CD4-positive, alpha-beta memory T cell (primary cell): ENCODE measurements around the gene SH3TC2. TPM values are rescaled to one million over a fixed set of nuclear protein-coding genes. Genes with fewer than 3 reads are reported as not detected.
"Not testable (repeated sequence)": the region's sequence is repeated elsewhere in the genome, so short reads cannot be mapped to it uniquely, and the experiment has no call there.

Experiments
- CTCF ChIA-PET: fragments of 350-600 bp; sonication (Branson Sonifier 250); formaldehyde crosslinking; loops from one replicate; lab custom pipeline; 2021; ENCODE audit warnings: inconsistent platforms; ENCODE audit not compliant: partially characterized antibody; lab: Charles Lee
- POLR2A ChIA-PET: fragments of 350-600 bp; sonication (Branson Sonifier 250); formaldehyde crosslinking; loops from one replicate; lab custom pipeline; 2021; ENCODE audit not compliant: partially characterized antibody; lab: Charles Lee
- DNase-seq, 5 donors: peaks; one replicate each; pipeline versions ENCODE4 v3.0.0 to v3.0.0-alpha.2; 2020 to 2022; ENCODE audit warnings: mixed read lengths in 1 of 5
- H3K27ac ChIP-seq: one replicate; pipeline ENCODE4 v1.7.0; 2013; ENCODE audit warnings: low read depth, low read length
- H3K27me3 ChIP-seq: 2 replicates; pipeline ENCODE4 v1.7.0; 2013; ENCODE audit warnings: mild to moderate bottlenecking, low read length, moderate library complexity; ENCODE audit not compliant: insufficient read depth
- H3K36me3 ChIP-seq: 2 replicates; pipeline ENCODE4 v1.7.0; 2013; ENCODE audit warnings: mild to moderate bottlenecking, low read length, moderate library complexity; ENCODE audit not compliant: insufficient read depth
- H3K4me1 ChIP-seq: 2 replicates; pipeline ENCODE4 v1.7.0; 2013; ENCODE audit warnings: mild to moderate bottlenecking, low read length, moderate library complexity; ENCODE audit not compliant: insufficient read depth
- H3K4me3 ChIP-seq, 2 donors: one replicate each; pipeline ENCODE4 v1.7.0; 2013; ENCODE audit warnings: low read length in 2 of 2, mild to moderate bottlenecking in 1 of 2
- H3K9me3 ChIP-seq, 2 donors: one replicate each; pipeline ENCODE4 v1.7.0; 2013; ENCODE audit warnings: low read length in 2 of 2, control low read depth in 1 of 2; ENCODE audit not compliant: control insufficient read depth in 1 of 2
- H3K27ac Mint-ChIP-seq, 7 donors: one replicate each; pipeline ENCODE4 v1.8.0; 2020 to 2021; ENCODE audit warnings: mixed read lengths in 7 of 7, mild to moderate bottlenecking in 6 of 7, inconsistent platforms in 3 of 7, moderate library complexity in 3 of 7
- H3K27me3 Mint-ChIP-seq, 2 donors: one replicate each; pipeline ENCODE4 v1.8.0; 2020 to 2021; ENCODE audit warnings: mixed read lengths in 2 of 2
- H3K36me3 Mint-ChIP-seq, 2 donors: one replicate each; pipeline ENCODE4 v1.8.0; 2020 to 2021; ENCODE audit warnings: mixed read lengths in 2 of 2, inconsistent platforms in 1 of 2, mild to moderate bottlenecking in 1 of 2
- H3K4me1 Mint-ChIP-seq, 4 donors: one replicate each; pipeline ENCODE4 v1.8.0; 2020 to 2021; ENCODE audit warnings: mixed read lengths in 4 of 4, mild to moderate bottlenecking in 1 of 4
- H3K4me3 Mint-ChIP-seq, 8 donors: one replicate each; pipeline ENCODE4 v1.8.0; 2020 to 2021; ENCODE audit warnings: mixed read lengths in 8 of 8, mild to moderate bottlenecking in 7 of 8, moderate library complexity in 6 of 8, inconsistent platforms in 3 of 8
- H3K9me3 Mint-ChIP-seq, 8 donors: one replicate each; pipeline ENCODE4 v1.8.0; 2020 to 2021; ENCODE audit warnings: mixed read lengths in 8 of 8, mild to moderate bottlenecking in 5 of 8, inconsistent platforms in 3 of 8, moderate library complexity in 1 of 8
- intact Hi-C: fragments of 100-400 bp; cut with micrococcal nuclease; formaldehyde crosslinking; loops from one replicate; pipeline ENCODE4 v1.15.1; 2023
- polyA plus RNA-seq, 2 donors: library from polyadenylated mRNA; unstranded; fragments of 300-500 nt; fragmentation: Illumina TruSeq; gene quantifications; one replicate each; pipeline ENCODE4 v1.2.3, GENCODE V29; 2021
- total RNA-seq, 2 experiments: library from RNA; stranded (reverse); gene quantifications; one replicate each; pipeline ENCODE4 v1.2.3, GENCODE V29; 2021

The SH3TC2 gene
- total and polyA plus RNA-seq, 4 experiments from 2014 or later = not detected

DNA sequence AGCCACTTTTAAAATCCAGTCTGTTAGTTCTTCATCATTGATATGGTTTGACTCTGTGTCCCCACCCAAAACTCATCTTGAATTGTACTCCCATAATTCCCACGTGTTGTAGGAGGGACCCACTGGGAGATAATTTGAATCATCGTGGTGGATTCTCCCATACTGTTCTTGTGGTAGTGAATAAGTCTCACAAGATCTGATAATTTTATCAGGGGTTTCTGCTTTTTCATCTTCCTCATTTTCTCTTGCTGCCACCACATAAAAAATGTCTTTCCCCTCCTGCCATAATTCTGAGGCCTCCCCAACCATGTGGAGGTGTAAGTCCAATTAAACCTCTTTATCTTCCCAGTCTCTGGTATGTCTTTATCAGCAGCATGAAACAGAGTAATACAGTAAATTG, 26.9 kb upstream of the SH3TC2 start:
- Histone ChIP-seq H3K27ac (no peak overlapping the region), H3K4me1 (no peaks in the 10 kb centered on the region), H3K9me3 (no peaks in the 10 kb centered on the region), H3K27me3 (no peaks in the 10 kb centered on the region), H3K4me3 (no peak overlapping the region), H3K36me3 (no peaks in the 10 kb centered on the region)
- intact Hi-C loops = no loop called here
- H3K4me3 Mint-ChIP-seq = no peak overlapping the region
- no peak for DNase-seq
- ChIA-PET CTCF (no interaction called here), POLR2A (no interaction called here)
- H3K27ac Mint-ChIP-seq = no peak overlapping the region
- H3K36me3 Mint-ChIP-seq = peaks cover 0 to 5% of the 10 kb centered on the region in 2 donors
- no peaks in the 10 kb centered on the region for H3K4me1 Mint-ChIP-seq
- peaks cover 0 to 19% (median 8%) of the 10 kb centered on the region in 8 donors for H3K9me3 Mint-ChIP-seq
- H3K27me3 Mint-ChIP-seq = peaks cover 7 to 11% of the 10 kb centered on the region in 2 donors

DNA sequence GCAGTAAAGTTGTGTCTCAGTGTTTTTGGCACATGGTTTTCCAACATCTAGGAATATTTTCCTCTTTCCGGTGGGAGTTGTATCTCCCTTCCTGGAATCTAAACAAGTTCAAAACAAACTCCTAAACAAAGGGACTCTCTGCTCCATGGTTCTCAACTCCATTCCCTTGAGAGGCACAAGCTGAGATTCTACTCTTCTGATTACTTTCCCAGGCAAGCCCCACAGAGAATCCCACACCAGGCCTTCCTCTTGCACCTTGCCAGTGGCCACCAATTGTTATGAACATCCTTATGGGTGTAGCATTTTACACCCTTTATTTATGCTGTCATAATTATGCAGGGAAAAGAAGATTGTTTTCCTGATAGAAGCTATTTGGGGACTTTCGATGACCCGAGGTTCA, 25.8 kb upstream of the SH3TC2 start:
- intact Hi-C loops = no loop called here
- H3K36me3 Mint-ChIP-seq = no peaks in the 10 kb centered on the region
- no peak overlapping the region for H3K27ac ChIP-seq
- no peaks in the 10 kb centered on the region for H3K4me1 Mint-ChIP-seq
- H3K4me1 ChIP-seq = no peaks in the 10 kb centered on the region
- no peak overlapping the region for H3K27ac Mint-ChIP-seq
- CTCF ChIA-PET = no interaction called here
- no peak overlapping the region for H3K4me3 ChIP-seq
- no peak for DNase-seq
- H3K9me3 ChIP-seq = no peaks in the 10 kb centered on the region
- H3K9me3 Mint-ChIP-seq = peaks cover 0 to 12% (median 3%) of the 10 kb centered on the region in 8 donors
- no peak overlapping the region for H3K4me3 Mint-ChIP-seq
- H3K27me3 ChIP-seq = no peaks in the 10 kb centered on the region
- no peaks in the 10 kb centered on the region for H3K36me3 ChIP-seq
- H3K27me3 Mint-ChIP-seq = peaks cover 5% of the 10 kb centered on the region in 2 donors
- POLR2A ChIA-PET = no interaction called here

DNA sequence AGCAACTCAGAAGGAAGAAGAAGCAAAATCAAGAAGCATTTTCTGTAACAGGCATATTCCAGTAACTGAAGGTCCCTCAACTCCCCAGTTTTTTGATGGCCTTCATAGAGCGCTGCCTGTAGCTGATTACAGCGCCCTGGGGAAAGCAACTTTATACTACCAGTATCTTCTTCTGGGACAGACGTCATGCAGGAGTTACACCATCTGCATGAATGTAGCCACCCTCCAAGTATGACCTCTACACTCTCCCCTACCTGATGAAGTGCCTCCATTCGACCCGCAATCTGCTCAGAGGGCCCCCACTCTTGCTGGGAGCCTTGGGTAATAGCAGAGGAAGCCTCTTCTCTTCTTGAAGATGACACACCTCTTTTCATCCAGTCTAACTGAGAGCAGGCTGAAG, 21.0 kb upstream of the SH3TC2 start:
- ChIA-PET CTCF (no interaction called here), POLR2A (no interaction called here)
- Mint-ChIP-seq H3K9me3 (peaks cover 0 to 2% (median 0%) of the 10 kb centered on the region in 8 donors), H3K27ac (no peak overlapping the region), H3K27me3 (peaks cover 1 to 3% of the 10 kb centered on the region in 2 donors), H3K4me1 (peaks cover 18 to 29% (median 25%) of the 10 kb centered on the region in 4 donors), H3K4me3 (no peak overlapping the region), H3K36me3 (no peaks in the 10 kb centered on the region)
- Histone ChIP-seq H3K9me3 (no peaks in the 10 kb centered on the region), H3K4me1 (peaks cover 7% of the 10 kb centered on the region), H3K36me3 (no peaks in the 10 kb centered on the region), H3K4me3 (no peak overlapping the region), H3K27ac (no peak overlapping the region), H3K27me3 (no peaks in the 10 kb centered on the region)
- DNase-seq = no peak
- intact Hi-C loops = no loop called here

DNA sequence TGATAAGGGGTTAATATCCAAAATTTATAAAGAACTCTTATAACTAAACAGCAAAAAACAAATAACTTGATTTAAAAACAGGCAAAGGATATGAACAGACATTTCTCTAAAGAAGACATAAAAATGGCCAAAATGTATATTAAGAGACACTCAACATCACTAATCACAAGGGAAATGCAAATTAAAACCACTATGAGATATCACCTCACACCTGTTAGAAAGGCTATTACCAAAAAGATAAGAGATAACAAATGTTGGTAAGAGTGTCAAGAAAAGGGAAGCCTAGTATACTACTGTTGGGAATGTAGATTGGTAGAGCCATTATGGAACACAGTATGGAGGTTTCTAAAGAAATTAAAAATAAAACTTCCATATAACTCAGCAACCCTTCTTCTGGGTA, 19.4 kb upstream of the SH3TC2 start:
- ChIA-PET CTCF (no interaction called here), POLR2A (no interaction called here)
- peaks cover 18 to 29% (median 25%) of the 10 kb centered on the region in 4 donors for H3K4me1 Mint-ChIP-seq
- no peaks in the 10 kb centered on the region for H3K36me3 Mint-ChIP-seq
- no peak for DNase-seq
- Histone ChIP-seq H3K36me3 (no peaks in the 10 kb centered on the region), H3K27me3 (no peaks in the 10 kb centered on the region), H3K9me3 (no peaks in the 10 kb centered on the region), H3K4me1 (peaks cover 7% of the 10 kb centered on the region), H3K4me3 (no peak overlapping the region), H3K27ac (no peak overlapping the region)
- H3K9me3 Mint-ChIP-seq = peaks cover 0 to 2% (median 0%) of the 10 kb centered on the region in 8 donors
- H3K4me3 Mint-ChIP-seq = peak overlapping the region in 1 of 8 donors; percentile 8
- intact Hi-C loops = no loop called here
- peaks cover 1 to 3% of the 10 kb centered on the region in 2 donors for H3K27me3 Mint-ChIP-seq
- peak overlapping the region in 1 of 7 donors; percentile 46 for H3K27ac Mint-ChIP-seq

DNA sequence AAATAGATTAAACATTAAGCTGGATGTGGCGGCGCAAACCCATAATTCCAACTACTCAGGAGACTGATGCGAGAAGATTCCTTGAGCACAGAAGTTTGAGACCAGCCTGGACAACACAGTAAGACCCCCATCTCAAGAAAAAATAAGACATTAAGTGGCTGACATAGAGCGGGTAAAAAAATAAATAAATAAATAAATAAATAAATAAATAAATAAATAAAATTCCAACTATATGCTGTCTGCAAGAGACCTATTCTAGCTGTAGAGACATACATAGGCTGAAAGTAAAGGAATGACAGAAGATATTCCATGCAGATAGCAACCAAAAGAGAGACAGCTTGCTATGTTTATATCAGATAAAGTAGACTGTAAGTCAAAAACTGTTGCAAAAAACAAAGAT, 17.4 kb upstream of the SH3TC2 start:
- no peak overlapping the region for H3K27ac ChIP-seq
- ChIA-PET CTCF (no interaction called here), POLR2A (no interaction called here)
- intact Hi-C loops = no loop called here
- H3K27ac Mint-ChIP-seq = peak overlapping the region; percentile 20 to 96 (median 54)
- H3K9me3 ChIP-seq = no peaks in the 10 kb centered on the region
- peaks cover 7% of the 10 kb centered on the region for H3K4me1 ChIP-seq
- DNase-seq = no peak
- H3K36me3 ChIP-seq = no peaks in the 10 kb centered on the region
- peaks cover 18 to 29% (median 25%) of the 10 kb centered on the region in 4 donors for H3K4me1 Mint-ChIP-seq
- H3K9me3 Mint-ChIP-seq = peaks cover 0 to 9% (median 6%) of the 10 kb centered on the region in 8 donors
- H3K36me3 Mint-ChIP-seq = peaks cover 0 to 4% of the 10 kb centered on the region in 2 donors
- no peaks in the 10 kb centered on the region for H3K27me3 ChIP-seq
- peak overlapping the region in 1 of 8 donors; percentile 75 for H3K4me3 Mint-ChIP-seq
- H3K27me3 Mint-ChIP-seq = peaks cover 1 to 4% of the 10 kb centered on the region in 2 donors
- no peak overlapping the region for H3K4me3 ChIP-seq

DNA sequence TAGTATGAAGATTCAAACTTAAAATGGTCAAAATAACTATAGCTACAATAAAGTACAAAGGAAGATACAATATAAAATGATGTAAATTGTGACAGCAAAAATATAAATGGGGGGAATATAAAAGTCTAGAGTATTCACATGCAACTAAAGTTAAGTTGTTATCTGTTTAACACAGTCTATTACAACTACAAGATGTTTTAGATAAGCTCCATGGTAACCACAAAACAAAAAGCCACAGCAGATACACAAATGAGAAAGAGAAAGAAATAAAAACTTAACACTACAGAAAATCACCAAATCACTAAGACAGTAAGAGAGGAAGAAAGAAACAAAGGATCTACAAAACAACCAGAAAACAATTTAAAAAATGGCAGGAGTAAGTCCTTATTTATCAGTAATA, 17.0 kb upstream of the SH3TC2 start:
- Mint-ChIP-seq H3K4me1 (peaks cover 18 to 29% (median 25%) of the 10 kb centered on the region in 4 donors), H3K27me3 (peaks cover 0 to 4% of the 10 kb centered on the region in 2 donors), H3K27ac (peak overlapping the region; percentile 20 to 96 (median 54)), H3K9me3 (peaks cover 0 to 9% (median 6%) of the 10 kb centered on the region in 8 donors), H3K4me3 (peak overlapping the region in 5 of 8 donors; percentile 6 to 75 (median 20)), H3K36me3 (peaks cover 0 to 4% of the 10 kb centered on the region in 2 donors)
- ChIA-PET POLR2A (no interaction called here), CTCF (no interaction called here)
- DNase-seq = peak in 4 of 5 donors; percentile 29 to 71 (median 46)
- no peaks in the 10 kb centered on the region for H3K9me3 ChIP-seq
- H3K27me3 ChIP-seq = no peaks in the 10 kb centered on the region
- H3K36me3 ChIP-seq = no peaks in the 10 kb centered on the region
- intact Hi-C loops = no loop called here
- no peak overlapping the region for H3K27ac ChIP-seq
- no peak overlapping the region for H3K4me3 ChIP-seq
- peaks cover 7% of the 10 kb centered on the region for H3K4me1 ChIP-seq

DNA sequence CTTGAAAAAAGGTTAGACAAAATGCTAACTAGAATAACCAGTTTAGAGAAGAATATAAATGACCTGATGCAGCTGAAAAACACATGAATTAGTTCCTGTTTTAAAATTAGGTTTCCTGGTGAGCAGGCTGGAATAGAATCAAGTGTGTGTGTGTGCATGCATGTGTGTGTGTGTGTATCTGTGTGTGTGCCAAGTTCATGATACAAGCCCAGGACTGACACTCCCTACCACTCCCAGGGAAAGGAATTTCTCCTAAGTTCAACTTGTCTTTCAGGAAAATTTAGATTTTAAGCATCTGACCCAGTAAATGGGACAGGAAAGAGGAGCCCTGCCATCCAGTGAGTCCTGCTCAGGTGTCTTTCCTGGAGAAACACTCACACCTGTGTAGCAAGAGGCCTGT, 11.2 kb upstream of the SH3TC2 start:
- H3K36me3 ChIP-seq, H3K4me3 Mint-ChIP-seq, H3K9me3 ChIP-seq, intact Hi-C loops, H3K27me3 ChIP-seq, H3K4me1 Mint-ChIP-seq, POLR2A ChIA-PET, H3K27ac Mint-ChIP-seq, H3K27ac ChIP-seq, CTCF ChIA-PET, H3K4me3 ChIP-seq, H3K4me1 ChIP-seq, DNase-seq, H3K36me3 Mint-ChIP-seq, H3K27me3 Mint-ChIP-seq: not testable (repeated sequence)
- peaks cover 3 to 16% (median 6%) of the 10 kb centered on the region in 8 donors for H3K9me3 Mint-ChIP-seq
